HuH-7 (cell line): ENCODE measurements around the gene UNC13D.
"Not testable (repeated sequence)": the region's sequence is repeated elsewhere in the genome, so short reads cannot be mapped to it uniquely, and the experiment has no call there.

Source experiments
- DNase-seq: peaks from one replicate; pipeline ENCODE4 v3.0.0; 2011; ENCODE audit warnings: low spot score

UNC13D gene

DNA sequence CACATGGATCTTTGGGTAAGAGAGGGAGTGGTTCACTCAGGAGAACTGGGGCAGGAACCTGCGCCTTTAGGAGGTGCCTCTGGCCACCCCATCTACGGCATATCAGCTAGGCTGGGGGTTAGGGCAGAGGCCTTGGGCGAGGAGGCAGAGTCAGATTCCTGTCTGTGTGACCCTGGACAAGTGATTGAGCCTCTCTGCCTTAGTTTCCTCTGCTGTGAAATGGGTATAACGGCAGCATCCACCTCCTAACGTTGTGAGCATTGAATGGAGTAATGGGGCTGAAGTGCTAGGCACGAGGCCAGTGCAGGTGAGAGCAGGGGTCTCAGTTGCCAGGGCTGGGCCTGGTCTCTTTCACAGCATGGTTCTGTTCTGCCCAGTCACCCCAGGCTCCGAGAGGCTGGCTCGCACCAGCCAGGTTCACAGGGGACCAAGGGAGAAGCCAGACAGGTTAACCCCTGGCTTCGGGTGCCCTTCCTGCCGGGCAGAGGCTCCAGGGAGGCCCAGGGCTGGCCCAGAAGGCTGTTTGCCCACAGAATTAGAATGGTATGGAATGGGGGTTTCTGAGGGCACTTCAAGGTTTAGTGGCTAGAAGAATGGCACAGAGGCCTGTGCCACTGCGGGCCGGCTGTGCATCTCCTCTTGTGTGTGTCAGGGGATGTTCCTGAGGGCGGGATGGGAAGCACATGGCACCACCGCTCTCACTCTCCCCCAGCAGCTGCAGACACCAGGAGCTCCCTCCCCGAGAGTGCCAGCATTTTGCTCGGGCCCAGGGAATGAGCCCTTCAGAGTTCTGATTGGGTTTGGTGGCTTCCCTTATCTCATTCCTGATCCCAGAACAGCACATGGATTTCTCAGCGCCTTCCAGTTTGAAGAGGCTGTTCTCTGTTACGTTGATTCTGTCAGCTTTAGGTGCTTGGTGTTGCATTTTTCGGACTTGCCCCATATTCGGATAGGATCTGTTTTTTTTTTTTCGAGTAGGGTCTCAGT lies 23.8 kb downstream of the UNC13D start:
- DNase-seq = no peak

DNA sequence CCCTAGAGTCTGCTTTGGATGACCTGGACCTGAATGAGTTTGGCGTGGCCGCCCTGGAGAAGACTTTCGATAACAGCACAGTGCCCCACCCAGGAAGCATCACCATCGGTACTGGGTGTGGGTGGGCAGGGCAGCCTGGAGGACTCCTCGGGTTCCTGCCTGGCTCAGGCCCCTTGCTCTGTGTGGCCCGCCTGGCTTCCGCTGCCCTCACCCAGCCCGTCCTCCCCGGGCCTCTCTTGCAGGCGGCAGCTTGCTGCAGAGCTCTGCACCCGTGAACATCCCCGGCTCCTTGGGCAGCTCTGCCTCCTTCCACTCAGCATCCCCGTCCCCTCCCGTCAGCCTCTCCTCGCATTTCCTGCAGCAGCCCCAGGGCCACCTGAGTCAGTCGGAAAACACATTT lies 24.5 kb downstream of the UNC13D start:
- DNase-seq = no peak

DNA sequence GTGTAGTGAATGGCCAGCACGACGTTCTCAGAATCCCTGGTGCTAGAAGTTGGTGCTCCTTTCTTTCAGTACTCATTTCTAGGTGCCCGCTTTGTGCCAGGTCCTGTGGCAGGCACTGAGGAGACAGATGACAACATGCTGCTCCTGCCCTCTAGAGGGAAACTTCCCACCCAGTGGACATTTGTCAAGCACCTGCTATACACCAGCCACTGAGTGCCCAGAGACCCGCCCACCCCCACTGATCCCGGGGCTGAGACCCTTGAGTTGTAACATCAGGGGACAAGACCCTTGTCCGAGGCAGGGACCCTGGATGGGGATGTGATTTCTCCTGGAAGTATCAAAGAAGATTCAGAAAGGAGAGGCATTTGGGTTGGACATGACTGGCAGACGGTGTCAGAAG lies 25.1 kb downstream of the UNC13D start:
- DNase-seq = no peak

DNA sequence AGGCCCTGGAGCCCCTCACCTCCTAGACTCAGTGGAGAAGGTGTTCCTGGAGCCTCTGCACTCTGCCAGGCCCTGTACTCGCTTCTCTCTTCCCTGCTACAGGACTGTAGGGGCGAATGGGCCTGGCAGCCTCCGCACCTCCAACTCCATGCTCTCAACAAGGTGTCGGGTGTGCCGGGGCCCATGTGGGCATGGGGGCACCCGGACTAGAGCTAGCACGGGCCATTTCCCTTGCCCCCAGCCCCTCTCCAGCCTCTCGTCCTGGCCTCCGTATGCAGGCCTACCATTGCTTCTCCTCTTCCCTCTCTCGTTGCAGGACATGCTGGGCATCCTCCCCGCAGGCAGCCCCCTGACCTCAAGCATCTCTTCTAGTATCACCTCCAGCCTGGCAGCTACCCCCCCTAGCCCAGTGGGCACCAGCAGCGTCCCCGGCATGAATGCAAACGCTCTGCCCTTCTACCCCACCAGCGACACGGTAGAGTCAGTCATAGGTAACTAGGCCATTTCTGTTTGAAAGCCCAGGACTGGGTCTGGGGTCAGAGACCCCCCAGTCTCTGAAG lies 25.8 kb downstream of the UNC13D start:
- peak; percentile 6 for DNase-seq

DNA sequence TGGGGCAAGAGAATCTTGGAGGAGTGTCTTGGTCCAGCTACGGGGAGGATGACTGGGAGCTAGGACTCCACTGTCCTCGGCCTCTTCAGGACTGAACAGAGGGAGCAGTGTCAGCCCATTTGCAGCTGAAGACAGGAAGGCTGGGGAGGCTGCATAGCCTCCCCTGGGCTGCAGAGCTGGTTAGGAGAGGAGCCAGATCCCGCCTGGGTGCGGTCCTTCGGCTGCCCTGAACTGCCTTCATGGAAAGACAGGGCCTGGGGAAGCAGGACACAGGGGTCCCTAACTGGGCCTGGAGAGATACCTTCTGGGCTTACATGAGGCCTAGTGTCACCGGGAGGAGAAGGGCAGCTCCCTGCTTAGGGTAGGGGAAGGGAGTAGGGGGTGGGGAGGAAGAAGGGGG lies 26.6 kb downstream of the UNC13D start:
- DNase-seq = peak; percentile 7

DNA sequence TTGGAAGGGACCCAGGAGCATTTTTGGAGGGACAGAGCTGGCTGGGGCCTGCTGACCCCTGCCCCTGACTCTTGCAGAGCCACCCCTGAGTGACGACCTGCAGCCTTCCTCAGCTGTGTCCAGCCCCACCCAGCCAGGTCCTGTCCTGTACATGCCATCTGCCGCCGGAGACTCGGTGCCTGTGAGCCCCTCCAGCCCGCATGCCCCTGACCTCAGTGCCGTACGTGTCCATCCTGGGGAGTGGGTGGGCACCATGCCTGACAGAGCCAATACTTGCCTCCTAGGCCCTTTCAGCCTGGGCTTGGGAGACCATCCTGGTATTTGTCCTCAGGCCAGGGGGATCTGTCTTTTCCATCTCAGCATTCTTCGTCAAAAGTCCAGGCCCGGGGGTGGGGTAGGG lies 27.5 kb downstream of the UNC13D start:
- DNase-seq = peak; percentile 4

DNA sequence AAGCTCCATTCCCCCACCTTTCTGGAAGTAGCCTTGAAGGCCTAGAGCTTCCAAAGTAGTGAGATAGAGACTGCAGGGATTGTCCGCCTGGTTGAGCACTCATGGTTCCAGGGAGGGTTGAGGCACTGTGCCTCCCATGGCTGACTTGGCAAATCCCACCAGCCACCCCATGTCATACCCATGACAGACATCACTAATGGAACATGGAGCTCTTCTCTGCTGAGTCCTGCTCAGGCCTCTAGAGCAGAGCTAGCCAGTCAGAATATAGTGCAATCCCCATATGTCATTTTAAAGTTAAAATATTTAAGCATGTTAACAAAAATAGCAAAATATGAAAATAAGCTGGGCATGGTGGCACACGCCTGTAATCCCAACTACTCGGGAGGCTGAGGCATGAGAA lies 28.8 kb downstream of the UNC13D start:
- peak; percentile 7 for DNase-seq

DNA sequence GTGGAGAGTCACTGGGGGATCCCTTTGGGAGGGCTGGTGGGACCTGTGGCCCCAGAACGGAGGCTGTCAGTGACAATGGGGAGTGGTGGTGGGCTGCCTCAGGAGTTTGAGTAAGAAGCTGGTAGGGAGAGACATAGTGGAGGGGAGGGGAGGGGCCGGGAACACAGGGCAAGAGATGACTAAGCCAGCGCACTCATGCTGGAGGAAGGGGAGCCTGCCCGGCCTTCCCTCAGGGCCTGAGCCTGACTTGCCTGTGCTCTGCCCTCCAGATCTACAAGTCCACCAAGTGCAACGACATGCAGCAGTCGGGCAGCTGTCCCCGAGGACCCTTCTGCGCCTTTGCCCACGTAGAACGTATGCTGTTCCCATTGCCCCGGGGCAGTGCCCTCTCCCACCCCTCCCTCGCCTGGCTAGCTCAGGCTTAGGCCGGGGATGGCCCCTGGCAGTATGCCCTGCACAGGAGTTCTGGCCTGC lies 29.3 kb downstream of the UNC13D start:
- DNase-seq = no peak

DNA sequence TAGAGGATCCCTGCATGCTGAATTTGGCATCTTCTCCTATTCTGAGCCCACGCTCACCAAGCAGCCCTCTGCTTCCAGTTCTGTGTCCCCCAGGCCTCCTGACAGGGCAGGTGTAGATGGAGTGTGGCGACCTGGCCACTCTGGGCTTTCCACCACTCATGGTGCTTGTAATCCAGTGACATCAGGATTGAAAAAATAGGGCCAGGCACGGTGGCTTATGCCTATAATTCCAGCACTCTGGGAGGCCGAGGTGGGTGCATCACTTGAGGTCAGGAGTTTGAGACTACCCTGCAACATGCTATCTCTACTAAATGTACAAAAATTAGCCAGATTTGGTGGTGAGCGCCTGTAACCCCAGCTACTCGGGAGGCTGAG lies 30.2 kb downstream of the UNC13D start:
- no peak for DNase-seq

DNA sequence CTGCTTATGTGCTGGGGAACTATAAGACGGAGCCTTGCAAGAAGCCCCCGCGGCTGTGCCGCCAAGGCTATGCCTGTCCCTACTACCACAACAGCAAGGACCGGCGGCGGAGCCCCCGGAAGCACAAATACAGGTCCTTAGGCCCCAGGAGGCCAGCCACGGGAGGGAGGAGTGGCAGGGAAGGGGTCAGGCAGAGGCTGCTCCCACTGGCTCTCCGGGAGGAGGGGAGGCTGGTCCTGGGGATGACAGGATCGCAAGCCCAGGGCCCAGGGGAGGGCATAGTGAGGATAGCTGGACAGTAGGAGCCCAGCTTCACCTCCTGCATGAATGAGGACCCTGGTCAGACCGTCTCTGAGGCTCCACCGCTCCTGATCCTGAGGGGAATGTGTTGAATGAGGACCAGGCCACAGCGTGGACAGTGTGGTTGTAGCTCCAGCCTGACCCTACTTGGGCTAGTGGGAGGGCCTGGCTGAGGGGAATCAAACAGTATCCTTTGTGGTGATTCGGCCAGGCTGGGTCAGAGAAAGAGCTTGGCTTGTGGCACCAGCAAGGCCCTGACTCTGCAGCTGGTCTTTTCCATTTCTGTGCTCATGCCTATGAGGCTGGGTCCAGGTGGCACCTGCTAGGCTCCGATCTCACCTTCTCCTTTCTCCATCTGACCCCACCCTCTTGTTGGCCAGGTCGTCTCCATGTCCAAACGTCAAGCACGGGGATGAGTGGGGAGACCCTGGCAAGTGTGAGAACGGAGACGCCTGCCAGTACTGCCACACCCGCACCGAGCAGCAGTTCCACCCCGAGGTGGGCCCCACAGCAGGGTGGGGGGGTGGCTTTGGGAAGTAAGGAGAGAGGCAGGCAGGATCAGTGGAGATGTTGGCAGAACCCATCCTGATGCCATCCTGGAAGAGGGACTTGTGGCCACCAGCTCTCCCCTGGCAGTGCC lies 30.9 kb downstream of the UNC13D start:
- DNase-seq = no peak

DNA sequence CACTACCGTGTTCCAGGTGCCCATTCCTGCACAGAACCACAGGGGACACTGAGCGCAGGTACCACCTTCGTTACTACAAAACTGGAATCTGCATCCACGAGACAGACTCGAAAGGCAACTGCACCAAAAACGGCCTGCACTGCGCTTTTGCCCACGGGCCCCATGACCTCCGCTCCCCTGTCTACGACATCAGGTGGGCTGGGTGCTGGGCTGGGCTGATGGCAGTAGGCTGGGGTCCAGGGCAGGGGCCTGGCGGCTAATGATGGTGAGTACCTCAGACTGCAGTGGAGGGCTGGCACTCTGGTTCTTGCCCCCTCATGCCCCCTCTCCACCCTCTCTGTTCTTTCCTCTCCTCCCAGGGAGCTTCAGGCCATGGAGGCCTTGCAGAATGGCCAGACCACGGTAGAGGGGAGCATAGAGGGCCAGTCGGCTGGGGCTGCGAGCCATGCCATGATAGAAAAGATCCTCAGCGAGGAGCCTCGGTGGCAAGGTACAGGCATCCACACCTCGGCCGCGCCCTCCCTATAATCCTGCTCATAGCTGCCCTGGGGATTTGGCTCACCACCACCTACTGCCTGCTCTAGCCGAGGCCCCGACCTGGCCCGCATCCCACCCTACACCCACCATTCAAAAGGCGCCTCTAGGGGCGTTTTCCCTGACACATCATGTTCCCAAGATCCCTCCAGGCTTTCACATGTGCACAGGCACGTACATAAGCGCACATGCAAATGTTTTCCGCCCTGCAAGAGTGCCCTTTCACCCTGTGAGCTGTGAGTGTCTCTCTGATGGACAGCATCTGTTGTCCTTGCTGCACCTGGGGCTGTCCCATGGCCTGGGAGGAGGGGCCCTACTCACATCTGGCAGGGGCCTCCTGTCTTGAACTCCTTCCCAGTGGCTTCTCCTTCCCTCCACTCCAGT lies 31.8 kb downstream of the UNC13D start:
- DNase-seq = no peak

DNA sequence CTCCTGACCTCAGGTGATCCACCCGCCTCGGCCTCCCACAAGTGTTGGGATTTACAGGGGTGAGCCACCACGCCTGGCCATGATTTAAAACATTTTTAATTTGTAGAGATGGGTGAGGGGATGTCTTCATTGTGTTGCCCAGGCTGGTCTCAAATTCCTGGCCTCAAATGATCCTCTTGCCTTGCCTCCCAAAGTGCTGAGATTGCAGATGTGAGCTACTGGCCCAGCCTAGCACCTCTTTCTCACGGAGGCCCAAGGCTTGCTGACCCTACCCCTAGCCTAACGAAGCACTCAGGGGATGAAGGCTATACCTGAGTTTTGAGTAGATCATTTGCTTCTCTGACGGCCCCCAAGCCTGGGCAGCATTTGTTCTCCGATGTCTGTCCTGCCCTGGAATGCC lies 33.0 kb downstream of the UNC13D start:
- DNase-seq = no peak

DNA sequence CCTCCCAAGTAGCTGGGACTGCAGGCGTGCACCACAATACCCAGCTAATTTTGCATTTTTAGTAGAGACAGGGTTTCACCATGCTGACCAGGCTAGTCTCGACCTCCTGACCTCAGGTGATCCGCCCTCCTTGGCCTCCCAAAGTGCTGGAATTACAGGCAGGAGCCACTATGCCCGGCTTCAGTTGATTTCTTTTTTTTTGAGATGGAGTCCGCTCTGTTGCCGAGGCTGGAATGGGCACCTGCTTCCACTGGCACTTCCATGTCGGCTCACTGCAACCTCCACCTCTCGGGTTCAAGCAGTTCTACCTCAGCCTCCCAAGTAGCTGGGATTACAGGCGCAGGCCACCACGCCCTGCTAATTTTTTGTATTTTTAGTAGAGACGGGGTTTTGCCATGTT lies 33.4 kb downstream of the UNC13D start:
- not testable (repeated sequence) for DNase-seq

DNA sequence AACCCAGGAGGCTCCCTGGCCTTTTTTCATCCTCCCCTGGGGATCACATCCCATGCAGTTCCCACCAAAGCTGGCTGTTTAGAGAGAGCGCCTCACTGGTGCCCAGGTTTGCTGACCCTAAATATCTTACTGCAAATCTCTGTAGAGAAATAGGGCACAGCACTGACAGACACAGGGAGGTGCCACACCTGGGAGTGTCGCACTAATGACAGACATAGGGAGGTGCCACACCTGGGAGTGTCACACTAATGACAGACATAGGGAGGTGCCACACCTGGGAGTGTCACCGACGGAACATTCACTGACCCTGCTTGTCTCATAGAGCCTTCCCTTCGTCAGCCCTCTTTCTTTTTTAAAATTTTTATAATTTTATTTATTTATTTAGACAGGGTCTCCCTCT lies 34.0 kb downstream of the UNC13D start:
- DNase-seq = no peak

DNA sequence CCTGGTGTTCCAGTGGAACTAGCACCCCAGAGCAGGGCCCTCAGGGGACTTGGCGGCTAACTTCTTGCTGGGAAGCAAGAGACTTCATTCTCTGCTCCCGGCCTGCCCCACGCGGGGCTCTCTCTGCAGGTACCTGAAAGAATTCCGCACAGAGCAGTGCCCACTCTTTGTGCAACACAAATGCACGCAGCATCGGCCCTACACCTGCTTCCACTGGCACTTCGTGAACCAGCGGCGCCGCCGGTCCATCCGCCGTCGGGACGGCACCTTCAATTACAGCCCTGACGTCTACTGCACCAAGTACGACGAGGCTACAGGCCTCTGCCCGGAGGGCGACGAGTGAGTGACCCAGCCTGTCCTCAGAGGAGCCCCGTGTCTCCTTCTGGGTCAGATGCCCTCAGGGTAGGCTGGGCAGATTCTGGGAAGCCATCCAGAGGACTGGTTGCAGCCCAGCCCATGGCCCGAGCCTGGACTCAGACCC lies 34.5 kb downstream of the UNC13D start:
- DNase-seq = no peak

DNA sequence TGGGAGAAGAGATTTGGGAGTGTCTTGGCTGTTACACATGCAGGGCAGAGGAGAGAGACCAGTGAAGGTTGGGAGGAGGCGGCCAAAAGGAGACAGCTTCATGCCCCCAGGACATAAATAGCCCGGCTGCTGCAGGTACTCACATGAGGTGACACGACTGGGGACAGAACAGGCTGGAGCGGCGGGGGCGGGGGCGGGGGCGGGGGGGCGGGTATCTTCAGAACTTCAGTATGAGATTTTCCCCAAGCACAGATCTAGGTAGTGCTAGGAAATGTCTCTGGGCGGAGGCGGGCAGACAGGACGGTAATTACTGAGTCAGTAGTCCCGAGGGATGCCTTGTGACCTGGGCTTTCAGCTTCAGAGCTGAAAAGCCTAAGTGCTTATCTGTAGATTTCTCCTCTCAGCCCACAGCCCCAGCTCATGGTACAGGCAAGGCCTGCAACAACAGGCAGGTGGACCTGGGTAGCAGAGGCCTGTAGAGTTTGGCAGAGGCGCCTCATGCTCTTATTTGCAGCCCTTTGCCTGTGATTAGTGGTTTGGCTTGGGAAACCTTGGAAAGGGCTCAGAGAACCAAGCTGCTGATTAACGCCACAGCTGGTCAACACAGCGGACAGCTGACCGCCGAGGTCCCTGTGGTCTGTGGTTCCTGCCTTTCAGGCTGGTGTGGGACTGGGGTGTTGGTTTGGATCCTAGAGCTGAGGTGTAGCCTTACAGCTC lies 35.1 kb downstream of the UNC13D start:
- no peak for DNase-seq

DNA sequence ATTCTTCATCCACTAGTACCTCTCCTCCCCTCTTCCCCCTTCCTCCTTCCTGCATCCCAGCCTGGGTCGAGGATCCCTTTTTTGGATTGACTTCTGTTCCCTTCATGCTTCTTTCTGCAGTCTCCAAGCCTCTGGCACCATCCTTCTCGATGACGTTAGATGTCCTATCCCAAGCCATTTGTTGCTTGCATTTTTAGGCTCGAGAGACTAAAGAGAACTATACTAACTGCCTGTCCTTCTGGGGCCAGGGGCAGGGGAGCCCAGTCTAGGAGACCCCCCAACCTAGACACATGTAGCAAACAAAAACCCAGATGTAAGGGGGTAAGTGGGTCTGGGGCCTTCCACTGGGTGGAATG lies 35.7 kb downstream of the UNC13D start:
- DNase-seq = no peak

DNA sequence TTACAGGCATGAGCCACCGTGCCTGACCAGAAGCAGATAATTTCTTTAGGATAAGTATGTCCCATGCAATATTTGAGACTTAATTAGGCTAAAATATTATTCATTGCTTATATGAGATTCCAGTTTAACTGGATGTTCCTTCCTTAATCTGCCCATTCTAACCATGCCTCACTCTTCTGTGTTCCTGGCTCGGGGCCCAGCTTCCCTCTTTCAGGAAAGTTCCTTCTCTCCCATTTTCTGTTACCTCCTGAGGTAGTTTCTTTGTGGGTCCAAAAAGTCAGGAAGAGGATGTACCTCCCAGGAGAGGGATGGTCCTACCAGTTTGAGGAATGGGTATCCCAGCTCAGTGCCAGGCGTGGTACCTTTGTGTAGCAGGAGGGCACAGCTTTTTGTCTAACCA lies 36.3 kb downstream of the UNC13D start:
- DNase-seq = no peak

DNA sequence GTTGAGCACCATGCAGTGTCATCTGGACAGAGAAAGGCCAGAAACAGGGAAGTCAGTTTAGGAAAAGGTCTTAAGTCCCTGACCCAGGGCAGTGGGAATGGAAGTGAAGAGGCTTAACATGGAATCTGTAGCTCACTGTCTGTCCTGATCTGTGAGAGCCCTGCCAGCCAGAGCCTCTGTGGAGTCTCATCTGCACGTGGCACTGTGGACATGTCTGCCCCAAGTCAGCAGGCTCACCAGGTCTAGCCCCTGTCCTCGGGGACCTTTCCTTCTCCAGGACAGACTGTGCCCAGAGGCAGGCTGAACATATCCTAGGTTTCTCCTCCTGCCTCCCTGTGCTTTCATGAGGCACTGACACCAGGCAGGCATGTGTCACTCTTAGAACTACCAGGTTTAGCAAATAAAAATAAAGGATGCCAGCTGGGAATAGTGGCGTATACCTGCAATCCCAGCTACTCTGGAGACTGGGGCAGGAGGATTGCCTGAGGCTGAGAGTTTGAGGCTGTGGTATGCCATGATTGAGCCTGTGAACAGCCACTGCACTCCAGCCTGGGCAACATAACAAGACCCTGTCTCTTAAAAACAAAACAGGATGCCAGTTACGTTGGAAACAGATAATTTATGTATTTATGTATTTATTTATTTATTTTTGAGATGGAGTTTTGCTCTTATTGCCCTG lies 37.2 kb downstream of the UNC13D start:
- DNase-seq = no peak

DNA sequence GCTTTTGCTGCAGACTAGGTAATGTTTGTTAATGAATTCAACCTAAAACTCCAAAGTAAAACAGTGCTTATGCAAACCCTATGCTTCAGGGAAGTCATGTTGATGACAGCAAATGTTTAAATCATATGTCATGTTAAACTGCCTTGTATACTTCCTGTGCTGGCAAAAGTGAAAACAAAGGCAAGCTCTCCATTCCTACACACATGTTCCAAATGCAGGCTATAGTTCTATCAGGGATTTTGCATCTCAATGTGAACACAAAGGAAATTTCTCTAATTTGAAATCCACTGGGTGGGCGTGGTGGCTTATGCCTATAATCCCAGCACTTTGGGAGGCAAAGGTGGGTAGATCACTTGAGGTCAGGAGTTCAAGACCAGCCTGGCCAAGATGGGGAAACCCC lies 40.3 kb downstream of the UNC13D start:
- no peak for DNase-seq
